ENCODE data around the gene WDR45B. TPM values are rescaled to one million over a fixed set of nuclear protein-coding genes. Genes with fewer than 3 reads are reported as not detected.

Gene WDR45B
- total RNA-seq, 2 experiments from 2014 or later, result 127 to 132 TPM

DNA sequence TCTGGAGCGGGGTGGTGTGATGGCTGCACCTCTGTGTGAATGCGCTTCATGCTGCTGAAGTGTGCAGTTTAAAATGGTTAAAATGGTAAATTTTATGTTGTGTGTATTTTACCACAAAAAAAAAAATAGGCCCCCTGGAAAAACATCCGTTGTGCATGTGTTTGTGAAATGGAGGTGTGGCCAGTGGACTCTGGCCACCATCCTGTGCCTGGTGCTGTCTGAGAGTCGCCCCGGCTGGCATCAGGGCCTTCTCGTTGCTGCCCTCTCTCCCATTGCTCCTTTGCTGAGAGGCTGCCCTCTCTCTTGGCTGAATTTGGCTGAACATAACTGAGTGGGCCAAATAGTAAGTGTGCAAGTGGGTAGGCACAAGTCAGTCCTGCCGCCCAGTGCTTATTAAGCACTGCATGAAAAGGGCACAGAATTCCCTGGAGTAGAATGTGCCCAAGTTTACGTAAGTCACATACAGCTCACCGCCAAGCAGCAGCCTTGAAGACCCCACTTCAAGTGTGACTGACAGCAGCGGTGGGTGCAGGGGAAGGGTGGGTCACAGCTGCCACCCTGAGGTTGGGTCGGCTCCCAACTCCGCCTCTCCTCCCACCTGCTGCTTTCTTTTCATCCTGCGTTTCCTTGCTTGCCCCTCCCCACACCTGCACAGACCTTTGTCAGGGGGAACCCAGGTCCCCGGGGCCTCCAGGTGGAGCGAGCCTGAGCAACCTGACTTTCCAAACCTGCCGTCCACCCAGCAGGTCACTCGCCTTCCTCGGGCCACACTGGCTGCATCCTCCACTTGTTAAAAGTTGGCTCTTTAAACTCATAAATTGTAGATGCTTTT is 81.9 kb downstream of the WDR45B start:
- intact Hi-C loops (cut with micrococcal nuclease), result no loop called here
- Mint-ChIP-seq H3K36me3 (ENCODE audit: low read depth) (peaks cover 16% of the 10 kb centered on the region), H3K9me3 (no peaks in the 10 kb centered on the region), H3K27ac (no peak overlapping the region), H3K4me3 (no peak overlapping the region), H3K4me1 (ENCODE audit: low read depth) (peaks cover 9% of the 10 kb centered on the region), H3K27me3 (no peaks in the 10 kb centered on the region)
- POLR2A ChIA-PET, result interaction anchor here (0.6 kb wide), 1 partner anchor 20 kb away, joined by 3 read pairs; no protein-coding TSS in a partner anchor
- no peak for TF ChIP-seq CTCF (IDR thresholded peaks at IDR 0.05)
- no peak for ATAC-seq
- CTCF ChIA-PET, result no interaction called here
- DNase-seq, result no peak

GRCh38 chr17:82565551-82565950 is 82.7 kb downstream of the WDR45B start:
- H3K27me3 Mint-ChIP-seq, result no peaks in the 10 kb centered on the region
- no peak for DNase-seq
- H3K4me3 Mint-ChIP-seq, result no peak overlapping the region
- H3K4me1 Mint-ChIP-seq (ENCODE audit: low read depth), result peaks cover 14% of the 10 kb centered on the region
- CTCF ChIA-PET, result no interaction called here
- H3K9me3 Mint-ChIP-seq, result no peaks in the 10 kb centered on the region
- POLR2A ChIA-PET, result no interaction called here
- H3K27ac Mint-ChIP-seq, result no peak overlapping the region
- TF ChIP-seq CTCF (IDR thresholded peaks at IDR 0.05), result no peak
- intact Hi-C loops (cut with micrococcal nuclease), result no loop called here
- H3K36me3 Mint-ChIP-seq (ENCODE audit: low read depth), result peaks cover 14% of the 10 kb centered on the region
- no peak for ATAC-seq

Small RNAs within 50 kb of the gene (microRNA-seq; reads per million reads assigned to microRNA genes)
- 1.2 reads per million for gene MIR4525 (ENCODE audit: borderline microRNAs expressed, borderline replicate concordance)

Other genes starting within 250 kb of the WDR45B start
- 10 to 100 TPM; 21.8 to 21.9 TPM for gene HEXD, start 230.1 kb downstream of the WDR45B start, total RNA-seq
- gene OGFOD3, start 229.9 kb downstream of the WDR45B start, total RNA-seq, result 10 to 100 TPM; 22.0 to 25.0 TPM
- 100 to 1,000 TPM; 189 to 192 TPM for gene CYBC1, start 197.7 kb downstream of the WDR45B start, total RNA-seq
- gene NARF, start 189.7 kb downstream of the WDR45B start, total RNA-seq, result 10 to 100 TPM; 63.9 to 65.4 TPM
- gene FOXK2, start 128.7 kb downstream of the WDR45B start, total RNA-seq, result 10 to 100 TPM; 55.6 to 59.5 TPM
- 1 to 10 TPM; 1.6 to 3.4 TPM for gene RAB40B, start 50.3 kb upstream of the WDR45B start, total RNA-seq
- 10 to 100 TPM; 28.3 to 32.8 TPM for gene FN3KRP, start 68.3 kb upstream of the WDR45B start, total RNA-seq
- 1 to 10 TPM in 1 of 2 experiments, under 1 TPM in 1; 0.96 to 1.2 TPM for gene FN3K, start 87.2 kb upstream of the WDR45B start, total RNA-seq
- 10 to 100 TPM; 77.8 to 85.8 TPM for gene TBCD, start 103.6 kb upstream of the WDR45B start, total RNA-seq
- gene ZNF750, start 191.6 kb upstream of the WDR45B start, total RNA-seq, result not detected